ENCODE measurements around the gene PSG2. TPM values are rescaled to one million over a fixed set of nuclear protein-coding genes. Genes with fewer than 3 reads are reported as not detected.
"Not testable (repeated sequence)": the region's sequence is repeated elsewhere in the genome, so short reads cannot be mapped to it uniquely, and the experiment has no call there.

The PSG2 gene
- total and polyA plus RNA-seq, 2 experiments from 2014 or later, result 0.76 to 4.3 TPM

DNA sequence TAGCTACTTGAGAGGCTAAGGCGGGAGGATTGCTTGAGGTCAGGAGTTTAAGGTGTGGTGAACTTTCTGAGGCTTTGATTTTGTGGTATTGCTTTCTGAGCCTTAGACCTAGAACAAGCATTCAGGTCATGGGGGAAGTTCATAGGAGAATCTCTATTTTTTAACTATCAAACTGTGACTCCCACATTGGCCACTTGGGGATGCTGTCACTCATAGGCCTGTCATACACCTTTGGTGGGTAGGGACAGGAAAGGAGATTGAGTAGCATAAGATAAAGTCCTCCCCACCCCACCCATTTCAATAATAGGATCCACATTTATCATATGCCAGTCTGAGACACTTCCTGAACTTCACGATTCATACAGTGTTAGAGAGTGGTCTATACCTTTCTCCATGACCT is 41.9 kb upstream of the PSG2 start:
- WGBS, 2 experiments (ENCODE audit: low coverage in 1 of 2, low lambda C conversion rate in 2 of 2, missing lambda C conversion rate in 2 of 2), result 78 to 85% methylated on average over 2 of the region's 2 CpGs
- Histone ChIP-seq H4K20me1 (ENCODE audit: insufficient read depth) (no peaks in the 10 kb centered on the region), H3K4me3 (no peak overlapping the region), H3K9me2 (ENCODE audit: insufficient read depth) (no peaks in the 10 kb centered on the region), H3K9ac (no peak overlapping the region), H3F3A (ENCODE audit: insufficient read depth) (peaks cover 68% of the 10 kb centered on the region), H3K4me2 (ENCODE audit: unreplicated experiment) (no peak overlapping the region), H3K4me1 (ENCODE audit: insufficient read depth) (peaks cover 61% of the 10 kb centered on the region), H3K27ac (no peak overlapping the region), H3K79me2 (ENCODE audit: insufficient read depth) (no peaks in the 10 kb centered on the region), H3K36me3 (ENCODE audit: low read depth) (no peaks in the 10 kb centered on the region), H3K9me3 (ENCODE audit: low read depth) (no peaks in the 10 kb centered on the region), H3K27me3 (replicated peaks; ENCODE audit: insufficient read depth) (no peaks in the 10 kb centered on the region), H2AFZ (no peak overlapping the region)
- in situ Hi-C loops (cut with MboI), result no loop called here
- no peak for DNase-seq
- TF ChIP-seq EZH2phosphoT487 (IDR thresholded peaks at IDR 0.05; ENCODE audit: insufficient read depth, low read depth), result no peak
- no peak for TF ChIP-seq EZH2 (IDR thresholded peaks at IDR 0.05; ENCODE audit: insufficient read depth, poor library complexity, severe bottlenecking)

DNA sequence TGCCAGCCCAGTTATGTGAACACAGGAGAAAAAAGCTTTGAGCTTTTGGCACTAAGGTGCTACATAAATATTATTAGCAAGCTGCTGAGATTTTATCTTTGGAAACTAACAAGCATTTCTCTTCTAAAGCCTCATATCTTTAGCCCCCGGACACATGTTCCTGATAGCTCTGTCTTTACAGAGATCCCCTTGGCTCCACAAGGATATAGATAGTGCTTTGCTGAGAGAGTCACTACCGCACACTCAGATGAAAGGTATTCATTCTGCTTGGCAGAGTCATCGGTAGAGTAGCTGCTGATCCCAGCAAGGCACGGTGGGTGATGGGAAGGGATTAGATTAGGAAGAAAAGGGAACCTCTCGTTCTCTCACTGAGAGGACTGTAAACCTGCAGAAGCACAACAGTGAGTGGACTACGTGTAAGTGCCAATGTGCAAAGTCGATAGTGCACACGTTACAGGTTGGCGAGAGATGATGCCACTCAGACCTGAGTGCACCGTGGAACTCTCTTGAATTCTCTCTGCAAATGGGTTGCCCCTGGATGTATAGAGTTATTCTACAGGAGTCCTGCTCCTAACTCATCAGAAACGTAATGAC is 38.0 kb upstream of the PSG2 start:
- H3K9me2 ChIP-seq (ENCODE audit: insufficient read depth); H2AFZ ChIP-seq; H3K9me3 ChIP-seq (ENCODE audit: low read depth); H3K9ac ChIP-seq; H3K79me2 ChIP-seq (ENCODE audit: insufficient read depth); in situ Hi-C loops (cut with MboI); H3K27me3 ChIP-seq (replicated peaks; ENCODE audit: insufficient read depth); H3K36me3 ChIP-seq (ENCODE audit: low read depth); H4K20me1 ChIP-seq (ENCODE audit: insufficient read depth): not testable (repeated sequence)
- H3F3A ChIP-seq (ENCODE audit: insufficient read depth), result peaks cover 53% of the 10 kb centered on the region
- H3K4me3 ChIP-seq, result peak overlapping the region; percentile 8; the same call in 1 of the 2 replicates
- DNase-seq, result peak; percentile 89
- H3K4me2 ChIP-seq (ENCODE audit: unreplicated experiment), result peak overlapping the region; percentile 49
- WGBS, 2 experiments (ENCODE audit: low coverage in 1 of 2, low lambda C conversion rate in 2 of 2, missing lambda C conversion rate in 2 of 2), result 30 to 32% methylated on average over 11 of the region's 11 CpGs
- peak overlapping the region; percentile 70 for H3K27ac ChIP-seq
- peaks cover 49% of the 10 kb centered on the region for H3K4me1 ChIP-seq (ENCODE audit: insufficient read depth)

DNA sequence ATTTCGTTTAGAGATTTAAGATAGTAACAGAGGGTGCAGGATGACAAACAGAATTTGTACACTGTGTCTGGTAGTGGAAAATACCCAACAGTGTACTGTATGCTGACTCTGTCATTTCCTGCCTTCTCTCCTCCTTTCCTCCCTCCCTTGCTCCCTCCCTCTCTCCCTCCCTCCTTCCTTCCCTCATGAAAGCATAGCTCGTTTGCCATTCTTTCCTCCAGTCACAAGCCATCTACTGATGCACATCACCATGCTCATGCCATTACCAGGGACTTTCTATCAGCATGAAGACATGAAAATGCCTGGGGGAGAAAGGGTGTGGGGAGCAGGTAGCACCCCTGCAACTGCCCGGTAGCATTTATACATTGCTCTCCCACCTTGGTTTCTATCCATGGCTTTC is 37.0 kb upstream of the PSG2 start:
- DNase-seq, result peak; percentile 23
- H2AFZ ChIP-seq, result peak overlapping the region; percentile 32
- WGBS, 2 experiments (ENCODE audit: low coverage in 1 of 2, low lambda C conversion rate in 2 of 2, missing lambda C conversion rate in 2 of 2), result 32 to 47% methylated on average over 2 to 3 of the region's 3 CpGs
- H3K9me3 ChIP-seq (ENCODE audit: low read depth); in situ Hi-C loops (cut with MboI); H3K9me2 ChIP-seq (ENCODE audit: insufficient read depth); H3K9ac ChIP-seq; H3K27me3 ChIP-seq (replicated peaks; ENCODE audit: insufficient read depth); H3K36me3 ChIP-seq (ENCODE audit: low read depth); H4K20me1 ChIP-seq (ENCODE audit: insufficient read depth); H3K4me3 ChIP-seq; H3K79me2 ChIP-seq (ENCODE audit: insufficient read depth): not testable (repeated sequence)
- peak overlapping the region; percentile 70 for H3K27ac ChIP-seq
- peak overlapping the region; percentile 49 for H3K4me2 ChIP-seq (ENCODE audit: unreplicated experiment)
- H3K4me1 ChIP-seq (ENCODE audit: insufficient read depth), result peaks cover 50% of the 10 kb centered on the region
- H3F3A ChIP-seq (ENCODE audit: insufficient read depth), result peaks cover 49% of the 10 kb centered on the region

DNA sequence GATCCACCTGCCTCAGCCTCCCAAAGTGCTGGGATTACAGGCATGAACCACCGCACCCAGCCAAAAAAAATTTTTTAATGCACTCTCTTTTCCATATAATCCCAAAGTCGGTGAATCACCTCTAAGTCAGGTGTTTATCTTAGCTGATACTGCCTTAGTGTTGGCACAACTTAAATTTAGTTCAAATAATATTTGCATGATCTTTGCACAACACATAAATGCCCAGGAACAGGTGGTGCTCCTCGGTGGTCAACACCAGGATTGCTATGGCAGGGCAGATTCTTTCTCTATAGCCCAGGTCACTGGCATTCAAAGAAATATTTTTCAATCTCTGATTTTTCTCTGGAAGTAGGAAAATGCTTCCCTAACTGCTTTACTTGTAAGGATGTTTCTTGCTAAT is 33.9 kb upstream of the PSG2 start:
- H4K20me1 ChIP-seq (ENCODE audit: insufficient read depth); H3K27me3 ChIP-seq (replicated peaks; ENCODE audit: insufficient read depth); H2AFZ ChIP-seq; H3K9ac ChIP-seq; H3K4me3 ChIP-seq; H3K4me2 ChIP-seq (ENCODE audit: unreplicated experiment); H3K27ac ChIP-seq; H3K79me2 ChIP-seq (ENCODE audit: insufficient read depth); in situ Hi-C loops (cut with MboI); DNase-seq; H3K9me2 ChIP-seq (ENCODE audit: insufficient read depth); H3K36me3 ChIP-seq (ENCODE audit: low read depth); H3K9me3 ChIP-seq (ENCODE audit: low read depth): not testable (repeated sequence)
- Histone ChIP-seq H3F3A (ENCODE audit: insufficient read depth) (peaks cover 42% of the 10 kb centered on the region), H3K4me1 (ENCODE audit: insufficient read depth) (peaks cover 37% of the 10 kb centered on the region)
- 64 to 67% methylated on average over 3 of the region's 3 CpGs for WGBS, 2 experiments (ENCODE audit: low coverage in 1 of 2, low lambda C conversion rate in 2 of 2, missing lambda C conversion rate in 2 of 2)

DNA sequence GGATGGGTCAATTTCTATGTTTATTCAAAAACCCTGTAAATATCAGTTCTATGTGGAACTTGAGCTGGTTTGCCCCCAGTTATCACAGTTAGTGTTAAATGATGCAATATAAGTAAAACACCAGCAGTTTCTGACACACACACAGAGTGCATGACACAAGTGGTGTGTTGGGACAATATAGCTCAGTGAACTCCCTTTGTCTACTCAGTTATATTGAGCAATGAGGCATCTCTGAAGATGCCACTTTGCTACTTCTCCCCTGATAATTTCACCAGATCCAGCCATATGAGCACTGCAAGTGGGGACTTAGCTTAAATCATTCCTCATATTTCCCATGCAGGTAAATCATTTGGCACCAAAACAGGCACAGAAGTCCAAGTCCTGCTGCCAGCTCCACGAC is 33.0 kb upstream of the PSG2 start:
- H3K27ac ChIP-seq; H2AFZ ChIP-seq; H3K4me3 ChIP-seq; DNase-seq; H4K20me1 ChIP-seq (ENCODE audit: insufficient read depth); H3K27me3 ChIP-seq (replicated peaks; ENCODE audit: insufficient read depth); H3K9ac ChIP-seq; in situ Hi-C loops (cut with MboI); H3K9me3 ChIP-seq (ENCODE audit: low read depth); H3K4me2 ChIP-seq (ENCODE audit: unreplicated experiment); H3K36me3 ChIP-seq (ENCODE audit: low read depth); H3K79me2 ChIP-seq (ENCODE audit: insufficient read depth); H3K9me2 ChIP-seq (ENCODE audit: insufficient read depth): not testable (repeated sequence)
- peaks cover 33% of the 10 kb centered on the region for H3F3A ChIP-seq (ENCODE audit: insufficient read depth)
- peaks cover 34% of the 10 kb centered on the region for H3K4me1 ChIP-seq (ENCODE audit: insufficient read depth)
- 75 to 82% methylated on average over 1 of the region's 1 CpG for WGBS, 2 experiments (ENCODE audit: low coverage in 1 of 2, low lambda C conversion rate in 2 of 2, missing lambda C conversion rate in 2 of 2)

DNA sequence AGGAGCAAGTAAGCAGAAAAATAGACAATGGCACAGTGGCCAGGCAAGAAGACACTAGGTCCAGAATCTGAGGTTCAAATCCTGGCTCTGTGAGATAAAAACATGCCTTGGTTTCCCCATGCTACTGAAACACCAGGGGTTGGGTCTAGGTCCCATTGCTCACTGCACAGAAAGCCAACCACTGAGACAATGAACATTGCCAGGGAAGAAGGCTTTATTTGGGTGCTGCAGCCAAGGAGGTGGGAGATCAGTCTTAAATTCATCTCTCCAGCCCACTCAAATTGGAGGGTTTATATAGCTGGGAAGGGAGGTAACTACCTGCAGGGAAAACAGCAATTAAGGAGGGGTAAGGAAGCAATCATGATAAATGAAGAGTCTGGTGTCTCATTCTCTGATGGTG is 32.6 kb upstream of the PSG2 start:
- DNase-seq; H3K27ac ChIP-seq; H3K4me2 ChIP-seq (ENCODE audit: unreplicated experiment); in situ Hi-C loops (cut with MboI); H3K27me3 ChIP-seq (replicated peaks; ENCODE audit: insufficient read depth); H3K9me2 ChIP-seq (ENCODE audit: insufficient read depth); H3K9me3 ChIP-seq (ENCODE audit: low read depth); H3K9ac ChIP-seq; H4K20me1 ChIP-seq (ENCODE audit: insufficient read depth); H3K79me2 ChIP-seq (ENCODE audit: insufficient read depth); H3K4me3 ChIP-seq; H2AFZ ChIP-seq; H3K36me3 ChIP-seq (ENCODE audit: low read depth): not testable (repeated sequence)
- Histone ChIP-seq H3K4me1 (ENCODE audit: insufficient read depth) (peaks cover 32% of the 10 kb centered on the region), H3F3A (ENCODE audit: insufficient read depth) (peaks cover 31% of the 10 kb centered on the region)

DNA sequence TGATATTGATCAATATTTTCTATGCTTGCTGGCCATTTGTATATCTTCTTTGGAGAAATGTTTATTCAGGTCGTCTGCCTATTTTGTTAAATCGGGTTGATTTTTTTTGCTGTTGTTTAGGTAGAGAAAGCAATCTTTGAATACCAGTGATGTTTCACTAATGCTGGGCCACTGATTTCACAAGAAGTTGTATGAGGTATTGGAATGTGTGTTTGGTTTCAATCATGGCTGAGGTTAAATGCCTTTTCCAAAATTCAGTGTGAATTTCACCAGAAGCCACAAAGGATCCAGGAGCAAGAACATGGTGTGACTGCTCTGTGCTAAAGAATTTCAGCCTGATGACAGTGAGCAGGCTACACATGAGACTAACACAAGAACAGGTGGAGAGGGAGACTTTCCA is 32.1 kb upstream of the PSG2 start:
- H3K9me2 ChIP-seq (ENCODE audit: insufficient read depth); H3K79me2 ChIP-seq (ENCODE audit: insufficient read depth); H3K9me3 ChIP-seq (ENCODE audit: low read depth); H3K9ac ChIP-seq; H2AFZ ChIP-seq; H3K4me3 ChIP-seq; H3K36me3 ChIP-seq (ENCODE audit: low read depth); in situ Hi-C loops (cut with MboI); H4K20me1 ChIP-seq (ENCODE audit: insufficient read depth); H3K27me3 ChIP-seq (replicated peaks; ENCODE audit: insufficient read depth); H3K4me2 ChIP-seq (ENCODE audit: unreplicated experiment): not testable (repeated sequence)
- Histone ChIP-seq H3K4me1 (ENCODE audit: insufficient read depth) (peaks cover 32% of the 10 kb centered on the region), H3F3A (ENCODE audit: insufficient read depth) (peaks cover 31% of the 10 kb centered on the region), H3K27ac (0 out of 2 replicates have a peak overlapping the region, but pooled peaks have one; percentile 17)
- whole genome bisulfite sequencing, 2 experiments (ENCODE audit: low coverage in 1 of 2, low lambda C conversion rate in 2 of 2, missing lambda C conversion rate in 2 of 2), result 91 to 92% methylated on average over 2 of the region's 2 CpGs
- peak; percentile 45 for DNase-seq
